T-helper 2 cell treated with Interferon-gamma antibody and Interleukin-4, amounts not matched to agents 100 ng/mL and 5 ng/mL, for 36 hours (primary cell): Measurements from ENCODE around the gene PDCD2L. TPM values are rescaled to one million over a fixed set of nuclear protein-coding genes. Genes with fewer than 3 reads are reported as not detected.
"Not testable (repeated sequence)": the region's sequence is repeated elsewhere in the genome, so short reads cannot be mapped to it uniquely, and the experiment has no call there.

ENCODE experiments used
- intact Hi-C: fragments of 100-400 bp; cut with micrococcal nuclease; formaldehyde crosslinking; loops from one replicate; pipeline ENCODE4 v1.15.1; 2023
- total RNA-seq: library from RNA; stranded (reverse); gene quantifications from 2 replicates; pipeline ENCODE4 v1.2.3, GENCODE V29; 2022

PDCD2L gene
- total RNA-seq, 1 donor from 2014 or later = 16.4 TPM

DNA sequence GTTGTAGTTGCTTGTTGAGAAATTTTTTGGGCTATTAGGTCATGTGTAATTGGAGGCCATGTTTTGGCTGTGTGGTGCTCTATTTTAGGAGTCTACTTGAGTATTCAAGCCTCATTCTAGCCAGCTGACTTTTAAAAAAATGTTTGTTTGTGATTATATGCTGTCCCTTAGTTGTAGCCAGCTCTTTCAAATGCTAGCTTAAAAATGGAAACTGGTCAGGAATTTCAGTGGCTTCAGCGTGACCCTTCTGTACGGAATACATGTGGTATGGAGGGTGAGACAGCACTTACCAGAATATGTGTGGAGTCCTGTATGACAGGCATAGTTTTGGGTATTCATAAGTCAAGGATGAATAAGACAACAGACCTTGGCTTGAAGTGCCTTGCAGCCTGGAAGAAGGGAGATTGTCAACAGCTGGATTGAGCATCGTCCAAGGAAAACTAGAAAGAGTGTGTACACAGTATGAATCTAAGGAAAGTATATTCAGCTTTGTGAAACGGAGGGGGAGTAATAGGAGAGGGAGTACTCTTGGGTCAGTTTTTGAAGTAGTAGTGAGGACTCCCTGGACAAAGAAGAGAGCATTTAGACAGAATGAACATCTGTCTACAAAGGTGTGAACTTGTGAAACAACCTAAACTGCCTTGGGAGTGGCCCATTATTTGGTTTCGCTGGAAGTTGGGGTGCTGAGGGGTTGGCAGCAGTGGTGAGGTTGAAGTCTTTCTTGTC, 57.3 kb downstream of the PDCD2L start:
- intact Hi-C loops = no loop called here

DNA sequence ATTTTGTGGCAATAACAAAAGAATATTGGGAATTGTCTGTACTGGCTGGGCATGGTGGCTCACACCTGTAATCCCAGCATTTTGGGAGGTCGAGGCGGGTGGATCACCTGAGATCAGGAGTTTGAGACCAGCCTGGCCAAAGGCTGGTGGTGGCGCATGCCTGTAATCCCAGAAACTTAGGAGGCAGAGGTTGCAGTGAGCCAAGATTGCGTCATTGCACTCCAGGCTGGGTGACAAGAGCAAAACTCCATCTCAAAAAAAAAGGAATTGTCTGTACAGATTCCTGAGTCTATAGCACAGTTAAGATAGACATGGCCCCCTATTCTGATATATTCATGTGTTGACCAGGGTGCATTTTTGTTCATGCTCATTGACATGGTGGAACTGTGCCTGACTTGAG, 60.6 kb downstream of the PDCD2L start:
- intact Hi-C loops = not testable (repeated sequence)

DNA sequence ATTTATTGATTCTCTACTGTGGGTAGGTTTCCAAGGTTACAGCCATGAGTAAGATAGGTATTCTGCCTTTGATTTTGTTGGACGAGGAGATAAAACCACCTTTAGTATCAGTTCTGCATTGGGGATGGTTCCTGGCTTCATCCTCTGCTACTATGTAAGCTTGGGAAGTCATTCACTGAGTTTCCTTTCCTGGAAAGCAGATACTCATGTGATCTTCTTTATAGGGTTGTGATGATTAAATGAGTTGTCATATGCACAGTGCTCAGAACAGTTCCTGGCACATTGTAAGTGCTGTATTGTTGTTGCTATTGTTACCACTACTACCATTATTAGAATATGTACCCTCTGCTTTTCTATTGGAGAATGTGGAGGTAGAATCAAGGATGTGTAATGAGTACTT, 64.2 kb downstream of the PDCD2L start:
- intact Hi-C loops = no loop called here

DNA sequence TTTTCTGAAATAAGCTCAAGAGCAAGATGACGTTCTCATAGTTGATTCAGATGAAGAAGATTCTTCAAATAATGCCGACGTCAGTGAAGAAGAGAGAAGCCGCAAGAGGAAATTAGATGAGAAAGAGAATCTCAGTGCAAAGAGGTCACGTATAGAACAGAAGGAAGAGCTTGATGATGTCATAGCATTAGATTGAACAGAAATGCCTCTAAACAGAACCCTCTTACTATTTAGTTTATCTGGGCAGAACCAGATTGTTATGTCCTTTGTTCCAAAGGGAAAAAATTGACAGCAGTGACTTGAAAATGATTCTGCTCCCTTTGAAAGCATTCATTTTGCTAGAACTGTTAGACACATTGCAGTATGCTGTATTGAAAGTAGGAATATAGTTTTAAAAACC, 64.8 kb downstream of the PDCD2L start:
- intact Hi-C loops = not testable (repeated sequence)

DNA sequence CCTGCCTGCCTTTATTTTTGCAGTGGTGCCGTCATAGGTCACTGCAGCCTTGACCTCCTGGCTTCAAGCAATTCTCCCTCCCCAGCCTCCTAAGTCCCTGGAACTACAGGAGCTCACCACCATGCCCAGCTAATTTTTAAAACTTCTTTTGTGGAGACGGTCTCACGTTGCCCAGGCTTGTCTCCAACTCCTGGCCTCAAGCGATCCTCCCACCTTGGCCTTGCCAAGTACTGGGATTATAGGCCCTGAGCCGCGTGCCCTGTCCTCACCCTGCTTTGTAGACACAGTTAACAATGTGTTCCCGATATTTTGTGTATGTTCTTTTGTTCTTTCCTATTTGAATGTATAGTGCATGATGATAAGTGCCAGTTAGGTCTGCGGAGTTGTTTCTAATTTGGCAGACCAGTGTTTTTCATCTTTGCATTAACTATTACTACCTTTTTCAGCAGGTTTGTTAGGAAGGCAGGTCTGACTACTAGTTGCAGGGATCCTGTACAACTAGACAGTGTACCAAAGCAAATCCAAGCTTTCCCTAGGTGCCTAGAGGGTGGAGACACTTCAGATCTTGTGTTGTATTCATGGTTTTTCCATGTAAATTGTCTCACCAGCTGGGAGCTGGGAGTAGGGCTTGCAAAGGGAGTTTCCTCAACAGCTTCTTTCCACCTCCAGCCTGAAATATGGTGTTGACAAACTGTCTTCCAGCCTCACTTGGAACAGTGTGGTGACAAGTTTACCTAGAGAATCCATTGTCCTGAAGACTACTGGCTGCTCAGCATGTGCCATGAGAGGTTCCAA, 67.9 kb downstream of the PDCD2L start:
- intact Hi-C loops = no loop called here

DNA sequence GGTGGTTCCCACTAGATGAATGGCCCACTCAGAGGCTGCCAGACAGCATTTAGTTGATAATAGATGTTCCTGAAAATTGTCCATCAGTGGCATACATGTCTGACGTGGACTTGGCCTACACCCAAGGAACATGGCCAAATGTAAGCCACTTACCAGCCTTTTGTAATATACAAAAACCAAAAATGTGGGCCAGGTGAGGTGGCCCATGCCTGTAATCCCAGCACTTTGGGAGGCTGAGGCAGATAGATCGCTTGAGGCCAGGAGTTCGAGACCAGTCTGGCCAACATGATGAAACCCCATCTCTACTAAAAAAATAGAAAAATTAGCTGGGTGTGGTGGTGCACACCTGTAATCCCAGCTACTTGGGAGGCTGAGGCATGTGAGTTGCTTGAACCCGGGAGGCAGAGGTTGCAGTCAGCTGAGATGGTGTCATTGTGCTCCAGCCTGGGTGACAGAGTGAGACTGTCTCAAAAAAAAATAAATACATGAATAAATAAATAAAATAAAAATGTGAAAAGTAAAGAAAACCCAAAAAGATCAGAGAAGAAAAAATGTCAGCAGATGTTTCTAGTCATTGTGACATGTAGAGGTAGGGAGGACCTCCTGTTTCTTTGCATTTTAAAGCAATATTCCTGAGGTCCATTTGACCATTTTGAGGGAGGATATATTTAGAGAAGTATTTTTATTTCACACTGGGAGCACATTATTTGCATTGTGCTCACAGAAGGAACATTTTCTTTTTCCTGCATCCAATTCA, 70.2 kb downstream of the PDCD2L start:
- intact Hi-C loops = no loop called here

DNA sequence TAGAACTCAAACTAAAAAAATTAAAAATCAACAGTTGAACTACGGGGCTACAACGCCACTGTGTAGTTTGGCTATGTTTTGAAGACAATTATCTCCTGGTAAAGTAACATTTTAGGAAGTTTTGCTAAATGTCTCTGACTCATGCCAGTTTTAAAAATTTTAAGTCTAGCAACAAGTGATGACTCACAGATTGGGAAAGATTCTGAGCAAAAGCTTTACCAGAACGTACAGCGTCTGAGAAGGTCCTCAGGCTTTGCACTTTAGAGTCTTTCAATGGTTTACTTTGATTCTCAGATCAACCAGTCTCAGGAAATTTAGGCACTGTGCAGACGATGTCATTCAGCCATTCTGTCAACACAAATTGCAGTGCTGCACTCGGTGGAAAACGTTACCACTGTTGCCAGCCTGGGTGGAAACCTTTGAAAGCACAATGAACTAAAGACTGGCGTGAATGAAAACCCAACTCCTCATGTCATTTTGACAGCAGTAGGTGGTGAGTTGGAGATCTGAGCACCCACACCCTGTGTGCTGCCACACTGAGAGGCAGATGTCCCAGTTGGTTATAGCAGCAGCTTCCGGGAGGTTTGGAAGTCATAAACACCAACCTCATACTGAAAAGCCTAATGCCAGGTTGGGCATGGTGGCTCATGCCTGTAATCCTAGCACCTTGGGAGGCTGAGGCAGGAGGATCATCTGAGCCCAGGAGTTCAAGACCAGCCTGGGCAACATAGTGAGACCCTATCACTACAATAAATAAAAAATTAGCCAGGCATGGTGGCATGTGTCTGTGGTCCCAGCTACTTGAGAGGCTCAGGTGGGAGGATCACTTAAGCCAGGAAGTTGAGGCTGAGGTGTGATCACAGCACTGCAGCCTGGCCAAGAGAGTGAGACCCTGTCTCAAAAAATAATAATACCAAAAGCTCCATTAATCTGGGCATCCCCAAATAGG, 71.1 kb downstream of the PDCD2L start:
- intact Hi-C loops = no loop called here

Other genes with a start within 250 kb of the PDCD2L start
- 114 and 119 TPM in 2 replicates for gene LSM14A, start 231.9 kb upstream of the PDCD2L start, total RNA-seq
- 2.6 and 4.0 TPM in 2 replicates for gene GARRE1, start 149.8 kb upstream of the PDCD2L start, total RNA-seq
- gene GPI, start 39.2 kb upstream of the PDCD2L start, total RNA-seq = 617 and 624 TPM in 2 replicates
- 127 and 131 TPM in 2 replicates for gene UBA2, start 24.0 kb downstream of the PDCD2L start, total RNA-seq
- 0.64 and 0.91 TPM in 2 replicates for gene WTIP, start 77.4 kb downstream of the PDCD2L start, total RNA-seq